C4-2B (cell line): Measurements from ENCODE around the gene SLC33A1.

Source experiments
- ZFX ChIP-seq: fragments of 450-650 bp; IDR thresholded peaks from 2 replicates; pipeline ENCODE4 v1.6.1; 2017
- TF ChIP-seq, protein P1 (sequence below): fragments of 450-650 bp; conservative IDR thresholded peaks from 2 replicates; pipeline ENCODE4 v1.5.1; 2017; ENCODE audit warnings: mild to moderate bottlenecking

DNA sequence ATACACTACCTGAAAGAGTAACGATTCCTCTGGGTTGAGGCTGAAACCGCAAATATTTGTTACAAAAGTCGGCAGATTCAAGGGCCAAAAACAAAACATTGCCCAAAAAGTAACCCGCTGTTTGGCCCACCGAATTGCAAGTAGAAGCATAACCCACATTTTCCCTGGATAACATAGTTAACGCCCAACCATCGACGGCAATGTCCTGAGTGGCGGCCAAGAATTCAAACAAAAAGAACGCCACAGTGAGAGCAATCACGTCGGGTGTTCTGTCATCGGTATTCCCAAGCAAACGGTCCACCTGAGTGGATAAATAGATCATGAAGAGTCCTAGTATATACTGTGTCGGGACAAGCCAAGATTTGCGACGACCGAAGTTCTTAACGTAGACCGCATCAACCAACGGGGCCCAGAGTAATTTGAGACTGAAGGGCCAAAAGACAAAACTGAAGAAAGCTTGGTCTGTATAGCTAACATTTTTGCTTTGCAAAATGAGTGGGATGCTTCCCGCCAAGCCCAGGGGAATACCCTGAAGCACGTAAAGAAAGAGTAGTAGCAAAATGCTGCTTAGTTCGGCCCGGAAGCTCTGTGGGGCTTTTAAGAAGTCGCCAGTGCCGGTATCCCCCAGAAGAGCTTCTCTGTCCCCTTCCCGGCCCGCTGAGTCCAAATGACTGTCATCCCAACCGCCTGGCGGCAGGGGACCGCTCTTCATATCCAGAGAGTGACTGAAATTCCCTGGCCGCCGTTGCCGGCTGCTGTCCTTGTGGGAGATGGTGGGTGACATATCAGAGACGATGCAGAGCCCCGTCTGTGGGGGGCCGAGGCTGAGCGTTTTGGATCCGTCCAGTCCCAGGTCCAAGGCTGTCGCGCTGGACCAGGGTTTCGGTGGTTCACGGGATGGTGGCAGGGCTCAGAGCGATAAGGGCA, 750 bp downstream of the SLC33A1 start:
- TF ChIP-seq, protein P1, sequence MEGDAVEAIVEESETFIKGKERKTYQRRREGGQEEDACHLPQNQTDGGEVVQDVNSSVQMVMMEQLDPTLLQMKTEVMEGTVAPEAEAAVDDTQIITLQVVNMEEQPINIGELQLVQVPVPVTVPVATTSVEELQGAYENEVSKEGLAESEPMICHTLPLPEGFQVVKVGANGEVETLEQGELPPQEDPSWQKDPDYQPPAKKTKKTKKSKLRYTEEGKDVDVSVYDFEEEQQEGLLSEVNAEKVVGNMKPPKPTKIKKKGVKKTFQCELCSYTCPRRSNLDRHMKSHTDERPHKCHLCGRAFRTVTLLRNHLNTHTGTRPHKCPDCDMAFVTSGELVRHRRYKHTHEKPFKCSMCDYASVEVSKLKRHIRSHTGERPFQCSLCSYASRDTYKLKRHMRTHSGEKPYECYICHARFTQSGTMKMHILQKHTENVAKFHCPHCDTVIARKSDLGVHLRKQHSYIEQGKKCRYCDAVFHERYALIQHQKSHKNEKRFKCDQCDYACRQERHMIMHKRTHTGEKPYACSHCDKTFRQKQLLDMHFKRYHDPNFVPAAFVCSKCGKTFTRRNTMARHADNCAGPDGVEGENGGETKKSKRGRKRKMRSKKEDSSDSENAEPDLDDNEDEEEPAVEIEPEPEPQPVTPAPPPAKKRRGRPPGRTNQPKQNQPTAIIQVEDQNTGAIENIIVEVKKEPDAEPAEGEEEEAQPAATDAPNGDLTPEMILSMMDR = no peak; the same call in 1 of the 2 replicates
- TF ChIP-seq ZFX = peak; percentile 36; the same call in 1 of the 2 replicates
